Uterus (tissue), 4 donors: ENCODE data around the gene SP5. TPM values are rescaled to one million over a fixed set of nuclear protein-coding genes. Genes with fewer than 3 reads are reported as not detected.

ENCODE experiments used
- DNase-seq, 2 donors: peaks; one replicate each; pipeline ENCODE4 v3.0.0-alpha.2; 2019 to 2020
- H3K27ac ChIP-seq, 2 donors: fragments of 200-600 bp; sonication (generic); 1 replicate in 1 of 2; 2 replicates in 1 of 2; pipeline ENCODE4 v1.5.1; 2016 to 2018
- H3K27me3 ChIP-seq, 2 donors: fragments of 200-600 bp; sonication (generic); one replicate each; pipeline ENCODE4 v1.5.1; 2018 to 2019; ENCODE audit warnings: control low read depth in 1 of 2
- H3K36me3 ChIP-seq, 2 donors: fragments of 200-600 bp; sonication (generic); one replicate each; pipeline ENCODE4 v1.5.1; 2019; ENCODE audit warnings: control low read depth in 1 of 2
- H3K4me1 ChIP-seq, 2 donors: fragments of 200-600 bp; sonication (generic); one replicate each; pipeline ENCODE4 v1.5.1; 2018 to 2019; ENCODE audit warnings: control low read depth in 1 of 2
- H3K4me3 ChIP-seq, 2 donors: fragments of 200-600 bp; sonication (generic); 1 replicate in 1 of 2; 2 replicates in 1 of 2; pipeline ENCODE4 v1.5.1; 2018 to 2019; ENCODE audit warnings: mild to moderate bottlenecking in 1 of 2
- H3K9me3 ChIP-seq, 2 donors: fragments of 200-600 bp; sonication (generic); one replicate each; pipeline ENCODE4 v1.5.1; 2019; ENCODE audit warnings: control low read depth in 1 of 2
- POLR2A ChIP-seq, 2 donors: fragments of 450-650 bp; IDR thresholded peaks; one replicate each; pipeline ENCODE4 v1.6.1; 2016; ENCODE audit warnings: antibody characterized with exemption in 2 of 2, mild to moderate bottlenecking in 1 of 2, moderate library complexity in 1 of 2
- intact Hi-C: fragments of 100-400 bp; cut with DNase I; formaldehyde crosslinking; loops from one replicate; pipeline ENCODE4 v1.15.1; 2023; ENCODE audit warnings: low total_unique reads
- small RNA-seq: library from RNA; depleted of rRNA; stranded (forward); fragments of <200 nt; gene quantifications from one replicate; pipeline ENCODE3, GENCODE V24; 2016
- total RNA-seq, 4 donors: library from RNA; depleted of rRNA in 3 of 4; stranded (reverse); fragments of >200 nt in 3 of 4; gene quantifications; one replicate each; pipeline versions ENCODE4 v1.1.0 to v1.2.4, GENCODE V29; 2014 to 2023
- TF ChIP-seq, protein P1 (sequence below), 4 experiments: fragments of 200-600 bp in 2 of 4; fragments of 450-650 bp in 2 of 4; sonication (generic) in 2 of 4; IDR thresholded peaks; one replicate each; pipeline ENCODE4 v1.5.1; 2016 to 2019; ENCODE audit warnings: antibody characterized with exemption in 4 of 4, mild to moderate bottlenecking in 2 of 4, moderate library complexity in 1 of 4
- donor health status: DM: yes; HTN: yes; CAD: no.

The SP5 gene
- total RNA-seq, 4 donors from 2014 or later, result 0.90 to 4.2 (median 1.0) TPM; not detected in 1

DNA sequence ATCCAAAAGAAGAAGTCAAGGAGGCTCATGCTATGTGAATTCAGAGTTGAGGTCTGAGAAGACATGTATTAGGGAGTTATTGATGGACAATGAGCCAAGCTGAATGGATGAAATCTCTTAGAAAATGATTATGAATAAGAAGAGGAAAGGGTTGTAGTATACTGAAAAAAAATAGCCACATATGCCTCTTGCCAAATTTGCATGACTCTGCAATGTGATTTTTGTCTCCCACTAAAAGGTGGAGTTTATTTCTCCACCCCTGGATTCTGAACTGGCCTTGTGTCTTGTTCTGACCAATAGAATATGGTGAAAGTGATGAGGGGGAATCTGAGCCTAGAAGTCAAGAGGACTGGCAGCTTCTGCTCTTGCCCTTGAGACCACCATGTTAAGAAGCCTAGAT, 46.4 kb downstream of the SP5 start:
- Histone ChIP-seq H3K4me3 (no peak overlapping the region), H3K36me3 (no peaks in the 10 kb centered on the region), H3K27me3 (no peaks in the 10 kb centered on the region), H3K4me1 (no peaks in the 10 kb centered on the region), H3K9me3 (no peaks in the 10 kb centered on the region), H3K27ac (no peak overlapping the region)
- intact Hi-C loops, result no loop called here
- no peak for DNase-seq
- no peak for TF ChIP-seq POLR2A (IDR thresholded peaks at IDR 0.05)
- TF ChIP-seq, protein P1, sequence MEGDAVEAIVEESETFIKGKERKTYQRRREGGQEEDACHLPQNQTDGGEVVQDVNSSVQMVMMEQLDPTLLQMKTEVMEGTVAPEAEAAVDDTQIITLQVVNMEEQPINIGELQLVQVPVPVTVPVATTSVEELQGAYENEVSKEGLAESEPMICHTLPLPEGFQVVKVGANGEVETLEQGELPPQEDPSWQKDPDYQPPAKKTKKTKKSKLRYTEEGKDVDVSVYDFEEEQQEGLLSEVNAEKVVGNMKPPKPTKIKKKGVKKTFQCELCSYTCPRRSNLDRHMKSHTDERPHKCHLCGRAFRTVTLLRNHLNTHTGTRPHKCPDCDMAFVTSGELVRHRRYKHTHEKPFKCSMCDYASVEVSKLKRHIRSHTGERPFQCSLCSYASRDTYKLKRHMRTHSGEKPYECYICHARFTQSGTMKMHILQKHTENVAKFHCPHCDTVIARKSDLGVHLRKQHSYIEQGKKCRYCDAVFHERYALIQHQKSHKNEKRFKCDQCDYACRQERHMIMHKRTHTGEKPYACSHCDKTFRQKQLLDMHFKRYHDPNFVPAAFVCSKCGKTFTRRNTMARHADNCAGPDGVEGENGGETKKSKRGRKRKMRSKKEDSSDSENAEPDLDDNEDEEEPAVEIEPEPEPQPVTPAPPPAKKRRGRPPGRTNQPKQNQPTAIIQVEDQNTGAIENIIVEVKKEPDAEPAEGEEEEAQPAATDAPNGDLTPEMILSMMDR (IDR thresholded peaks at IDR 0.05), result no peak

DNA sequence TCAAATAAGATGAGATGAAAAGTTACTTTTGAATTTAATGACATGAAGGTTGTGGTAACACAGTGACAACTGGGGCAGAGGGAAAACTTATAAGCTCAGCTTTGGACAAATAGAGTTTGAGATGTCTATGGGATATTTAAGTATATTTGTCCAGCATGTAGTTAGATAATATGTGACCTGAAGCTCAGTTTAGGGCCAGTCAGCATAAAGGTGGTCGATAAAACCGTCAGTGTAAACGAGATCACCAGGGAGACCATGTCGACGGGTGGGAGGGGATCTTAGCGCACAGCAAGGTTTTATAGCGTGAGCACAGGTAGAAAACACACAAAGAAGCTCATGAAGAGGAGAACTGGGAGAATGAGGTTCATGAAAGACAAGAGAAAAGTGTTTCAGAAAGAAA, 47.6 kb downstream of the SP5 start:
- no peak overlapping the region for H3K4me3 ChIP-seq
- TF ChIP-seq, protein P1 (IDR thresholded peaks at IDR 0.05), result no peak
- TF ChIP-seq POLR2A (IDR thresholded peaks at IDR 0.05), result no peak
- H3K9me3 ChIP-seq, result no peaks in the 10 kb centered on the region
- no peaks in the 10 kb centered on the region for H3K36me3 ChIP-seq
- no peak overlapping the region for H3K27ac ChIP-seq
- no peaks in the 10 kb centered on the region for H3K4me1 ChIP-seq
- no peaks in the 10 kb centered on the region for H3K27me3 ChIP-seq
- intact Hi-C loops, result no loop called here
- DNase-seq, result no peak

DNA sequence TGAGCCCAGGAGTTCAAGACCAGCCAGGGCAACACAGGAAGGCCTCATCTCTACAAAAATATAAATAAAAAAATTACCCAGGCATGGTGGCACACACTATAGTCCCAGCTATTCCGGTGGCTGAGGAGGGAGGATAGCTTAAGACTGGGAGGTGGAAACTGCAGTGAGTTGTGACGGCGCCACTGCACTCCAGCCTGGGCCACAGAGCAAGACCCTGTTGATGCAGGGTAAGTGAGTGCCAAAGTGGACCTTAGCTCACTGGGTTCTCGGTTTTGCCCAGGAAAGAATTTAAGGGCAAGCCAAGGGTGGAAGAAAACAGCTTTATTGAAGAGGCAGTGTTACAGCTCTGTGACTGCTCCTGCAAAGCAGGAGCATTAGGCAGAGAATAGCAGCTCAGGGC, 48.1 kb downstream of the SP5 start:
- no peak for TF ChIP-seq POLR2A (IDR thresholded peaks at IDR 0.05)
- TF ChIP-seq, protein P1 (IDR thresholded peaks at IDR 0.05), result no peak
- no peaks in the 10 kb centered on the region for H3K36me3 ChIP-seq
- H3K4me1 ChIP-seq, result no peaks in the 10 kb centered on the region
- intact Hi-C loops, result no loop called here
- H3K9me3 ChIP-seq, result no peaks in the 10 kb centered on the region
- no peaks in the 10 kb centered on the region for H3K27me3 ChIP-seq
- no peak overlapping the region for H3K27ac ChIP-seq
- H3K4me3 ChIP-seq, result no peak overlapping the region
- no peak for DNase-seq

DNA sequence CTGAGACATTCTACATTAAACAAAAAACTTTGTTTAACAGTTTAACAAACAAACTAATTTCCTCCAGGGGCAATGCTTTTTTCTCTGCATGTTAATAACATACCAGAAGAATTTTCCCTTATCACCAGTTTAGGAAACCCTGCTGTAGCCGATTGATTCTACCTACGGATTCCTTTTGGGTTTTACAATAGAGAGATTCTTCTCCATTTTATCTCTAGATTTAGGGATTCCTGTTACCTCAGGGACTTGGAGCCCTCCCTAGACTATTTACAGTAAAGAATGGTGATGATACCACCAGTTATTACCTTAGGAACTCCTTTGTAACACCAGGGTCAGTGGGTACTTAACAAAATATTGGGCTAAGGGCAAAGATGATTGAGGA, 49.7 kb downstream of the SP5 start:
- Histone ChIP-seq H3K4me1 (no peaks in the 10 kb centered on the region), H3K27me3 (no peaks in the 10 kb centered on the region), H3K4me3 (no peak overlapping the region), H3K9me3 (no peaks in the 10 kb centered on the region), H3K36me3 (no peaks in the 10 kb centered on the region), H3K27ac (no peak overlapping the region)
- no peak for DNase-seq
- no peak for TF ChIP-seq POLR2A (IDR thresholded peaks at IDR 0.05)
- TF ChIP-seq, protein P1 (IDR thresholded peaks at IDR 0.05), result no peak
- intact Hi-C loops, result no loop called here

DNA sequence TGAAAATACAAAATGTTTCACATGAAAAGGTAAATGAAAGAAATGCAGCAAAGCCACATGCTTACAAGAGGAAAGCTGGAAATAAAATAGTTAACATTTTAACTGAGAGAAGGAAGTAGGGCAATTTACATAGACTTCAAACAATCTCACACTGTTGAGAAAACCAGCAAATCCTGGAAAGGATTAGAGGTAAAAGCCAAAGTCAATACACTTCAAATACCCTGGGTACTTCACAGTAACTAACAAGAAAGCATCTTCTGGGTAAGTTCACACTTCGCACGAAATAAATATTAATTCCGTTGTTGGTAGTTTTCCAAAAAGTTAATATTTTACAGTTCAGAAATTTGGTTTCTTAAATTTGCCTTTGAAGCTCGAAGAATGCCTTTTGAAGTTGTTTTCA, 51.6 kb downstream of the SP5 start:
- Histone ChIP-seq H3K4me3 (no peak overlapping the region), H3K27me3 (no peaks in the 10 kb centered on the region), H3K4me1 (peaks cover 0 to 2% of the 10 kb centered on the region in 2 donors), H3K36me3 (no peaks in the 10 kb centered on the region), H3K9me3 (no peaks in the 10 kb centered on the region), H3K27ac (no peak overlapping the region)
- intact Hi-C loops, result no loop called here
- TF ChIP-seq, protein P1 (IDR thresholded peaks at IDR 0.05), result no peak
- no peak for TF ChIP-seq POLR2A (IDR thresholded peaks at IDR 0.05)
- DNase-seq, result no peak

Small RNA genes lying within 50 kb of the gene (small RNA-seq; reads per million reads assigned to genes)
- gene RF02271, result not detected

Other genes with a start within 250 kb of the SP5 start
- gene ERICH2, start 55.0 kb downstream of the SP5 start, total RNA-seq, result 1 to 10 TPM in 1 of 4 donors, not detected in 3; 2.2 TPM
- gene GAD1, start 101.5 kb downstream of the SP5 start, total RNA-seq, result 1 to 10 TPM in 1 of 4 donors, under 1 TPM in 1, not detected in 2; 0.83 to 1.6 TPM
- gene GORASP2, start 213.9 kb downstream of the SP5 start, total RNA-seq, result 100 to 1,000 TPM in 1 of 4 donors, 10 to 100 TPM in 3; 23.1 to 116 (median 65.4) TPM